GM19023 (cell line): Measurements from ENCODE around the gene MPRIP.

Source experiments
- ATAC-seq: cut with Tn5 transposase; IDR thresholded peaks from one replicate; pipeline ENCODE4 v1.9.1; 2021; ENCODE audit warnings: mild to moderate bottlenecking, moderate library complexity; ENCODE audit not compliant: unreplicated experiment

The MPRIP gene

DNA sequence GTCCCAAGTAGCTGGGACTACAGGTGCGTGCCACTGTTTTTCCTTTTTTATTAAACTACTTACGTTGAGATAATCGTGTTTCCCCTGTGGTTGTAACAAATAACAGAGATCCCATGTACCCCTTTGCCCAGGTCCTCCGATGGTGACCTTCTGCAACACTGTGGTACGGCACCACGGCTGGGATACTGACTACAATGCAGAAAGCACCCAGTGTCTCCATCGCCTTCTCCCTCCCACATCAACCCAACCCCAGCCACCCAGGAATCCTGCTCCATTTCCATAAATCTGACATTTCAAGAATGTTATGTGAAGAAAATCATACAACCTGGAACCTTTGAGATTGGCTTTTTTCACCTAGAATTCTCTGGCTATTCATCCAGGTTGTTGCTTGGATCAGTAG, 22.1 kb downstream of the MPRIP start:
- no peak for ATAC-seq

DNA sequence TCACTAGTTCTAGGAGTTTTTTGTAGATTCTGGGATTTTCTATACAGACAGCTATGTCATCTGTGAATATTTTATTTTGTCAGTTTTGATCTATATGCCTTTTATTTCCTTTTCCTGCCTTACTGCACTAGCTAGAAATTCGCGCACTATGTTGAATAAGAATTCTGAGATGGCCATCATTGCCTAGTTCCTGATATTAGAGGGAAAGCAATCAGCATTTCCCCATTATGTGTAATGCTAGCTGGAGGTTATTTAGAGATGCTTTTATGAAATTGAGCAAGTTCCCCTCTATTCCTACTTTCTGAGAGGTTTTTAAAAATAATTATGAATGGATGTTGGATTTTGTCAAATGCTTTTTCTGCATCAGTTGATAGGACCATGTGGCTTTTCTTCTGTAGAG, 23.8 kb downstream of the MPRIP start:
- no peak for ATAC-seq

DNA sequence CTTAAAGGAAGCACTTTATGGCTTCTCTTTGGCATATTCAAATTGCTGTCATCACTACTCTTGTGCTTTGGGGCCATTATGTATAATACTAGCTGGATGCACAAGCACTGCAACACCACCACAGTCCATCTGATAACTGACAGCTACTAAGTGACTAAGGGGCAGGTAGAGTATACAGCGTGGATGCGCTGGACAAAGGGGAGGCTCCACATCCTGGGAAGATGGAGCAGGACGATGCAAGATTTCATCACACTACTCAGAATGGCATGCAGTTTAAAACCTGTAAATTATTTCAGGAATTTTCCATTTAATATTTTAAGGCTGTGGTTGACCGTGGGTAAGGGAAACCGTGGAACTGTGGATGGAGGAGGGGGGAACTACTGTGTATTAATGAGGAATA, 25.0 kb downstream of the MPRIP start:
- no peak for ATAC-seq

DNA sequence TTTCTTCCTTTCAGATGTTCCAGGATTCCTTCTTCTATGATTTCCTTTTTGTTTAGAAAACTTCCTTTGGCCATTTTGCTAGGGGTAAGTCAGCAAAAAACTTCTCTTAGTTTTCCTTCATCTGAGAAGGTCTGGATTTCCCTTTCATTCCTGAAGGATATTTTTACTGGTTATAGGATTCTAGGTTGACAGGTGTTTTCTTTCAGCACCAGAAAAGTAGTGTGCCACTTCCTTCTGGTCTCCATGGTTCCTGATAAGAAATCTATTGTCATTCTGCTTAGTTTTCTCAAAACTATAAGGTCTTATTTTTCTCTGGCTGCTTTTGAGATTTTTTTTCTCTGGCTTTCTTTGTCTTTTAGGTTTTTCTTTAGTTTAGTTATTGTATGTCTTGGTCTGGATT, 27.6 kb downstream of the MPRIP start:
- ATAC-seq = no peak

DNA sequence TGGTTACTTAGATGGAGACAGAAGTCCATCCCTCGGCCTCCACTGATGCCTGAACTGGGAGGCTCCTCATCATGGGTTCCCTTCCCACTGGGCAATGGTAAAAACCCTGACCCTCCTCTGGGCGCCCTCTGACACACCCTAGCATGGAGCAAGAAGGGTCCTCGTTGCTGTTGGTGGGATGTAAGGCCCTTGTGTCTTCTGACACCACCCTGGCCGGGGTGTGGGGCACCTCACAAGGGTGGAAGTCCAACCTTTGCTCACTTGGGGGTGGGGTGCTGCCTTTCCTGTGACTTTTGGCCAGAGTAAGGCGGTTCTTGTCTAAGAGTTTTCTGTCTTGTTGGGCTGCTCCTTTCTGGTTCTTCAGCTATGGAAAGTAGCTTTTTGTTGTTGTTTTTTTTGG, 28.7 kb downstream of the MPRIP start:
- no peak for ATAC-seq

GRCh38 chr17:17071531-17072360, 29.5 kb downstream of the MPRIP start:
- no peak for ATAC-seq

DNA sequence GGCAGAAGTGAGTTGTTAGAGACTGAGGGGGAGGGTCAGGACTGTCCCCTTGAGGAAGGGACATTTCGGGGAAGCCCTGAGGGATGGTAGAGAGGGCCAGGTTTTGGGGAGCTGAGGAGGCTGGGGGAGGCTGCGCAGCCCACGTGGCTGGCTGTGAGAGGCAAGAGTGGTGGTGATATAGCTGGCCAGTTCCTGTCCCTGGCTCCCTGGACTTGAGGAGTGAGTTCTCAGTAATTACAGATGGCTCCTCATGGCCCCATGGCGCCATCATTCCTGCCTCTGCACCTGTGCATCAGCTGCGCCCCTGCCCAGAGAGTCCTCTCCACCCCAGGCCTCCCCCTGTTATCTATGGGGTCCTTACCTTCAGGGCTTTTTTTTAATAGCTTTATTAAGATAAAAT, 30.3 kb downstream of the MPRIP start:
- no peak for ATAC-seq

DNA sequence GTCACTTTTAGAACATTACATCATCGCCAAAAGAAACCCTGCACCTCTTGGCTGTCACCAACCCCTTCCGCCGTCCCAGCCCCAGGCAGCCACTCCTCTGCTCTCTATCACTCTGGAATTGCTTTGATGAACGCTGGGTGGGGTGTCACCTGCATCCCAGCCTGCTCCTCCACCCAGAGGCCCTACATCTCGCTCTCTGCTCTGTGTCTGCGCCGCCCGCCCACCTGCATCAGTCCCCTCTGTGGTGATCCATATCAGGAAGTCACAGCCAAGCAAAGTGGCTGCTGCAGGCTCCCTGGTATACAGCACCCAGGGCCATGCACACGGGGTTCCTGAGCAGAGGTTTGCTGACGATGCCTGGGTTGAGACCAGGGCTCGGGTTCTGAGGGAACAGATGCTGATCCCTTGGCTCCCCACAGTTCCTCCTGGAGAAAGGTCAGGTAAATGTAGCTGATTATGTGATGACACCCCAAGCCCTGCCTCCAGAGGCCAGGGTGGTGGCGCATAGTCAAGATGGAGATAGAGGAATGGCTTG, 30.8 kb downstream of the MPRIP start:
- ATAC-seq = no peak

GRCh38 chr17:17073581-17074403, 31.5 kb downstream of the MPRIP start:
- no peak for ATAC-seq

- no peak for ATAC-seq
Measured at GRCh38 chr17:17075125-17075781, 33.0 kb downstream of the MPRIP start.

DNA sequence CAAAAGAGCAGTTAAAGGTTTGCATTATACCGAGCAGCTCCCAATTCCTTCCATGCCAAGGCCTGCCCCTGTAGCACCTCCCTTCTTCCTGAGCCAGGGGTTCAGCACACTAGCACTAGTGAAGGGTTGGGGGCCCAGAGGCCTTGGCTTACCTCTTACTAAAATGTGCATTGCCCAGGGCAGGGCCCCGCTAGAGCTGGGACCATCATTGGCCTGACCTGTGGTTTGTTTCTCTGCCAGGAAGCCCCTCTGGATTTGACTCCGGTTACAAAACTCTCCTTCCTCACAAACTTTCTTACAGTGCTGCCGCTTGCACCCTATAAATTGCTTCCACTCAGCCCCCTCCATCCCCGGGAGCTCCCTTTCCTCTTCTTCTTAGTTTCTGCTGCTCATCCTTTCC, 33.8 kb downstream of the MPRIP start:
- no peak for ATAC-seq

DNA sequence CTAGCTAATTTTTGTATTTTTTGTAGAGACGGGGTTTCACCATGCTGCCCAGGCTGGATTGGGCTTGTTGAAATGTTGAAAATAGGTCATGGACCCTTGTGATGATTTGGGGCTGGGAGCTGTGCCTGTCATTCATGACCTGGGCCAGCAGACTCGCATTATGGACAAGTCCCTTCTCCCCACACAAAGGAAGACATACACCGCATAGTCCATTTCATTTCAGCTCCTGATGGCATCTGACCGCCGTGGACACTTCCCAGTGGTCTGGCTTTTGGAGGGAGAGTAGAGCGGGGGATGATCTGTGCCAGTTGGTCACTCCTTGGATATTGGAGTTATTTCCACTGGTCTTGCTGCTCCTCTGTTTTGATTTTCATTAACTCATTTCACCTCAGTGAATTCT, 34.8 kb downstream of the MPRIP start:
- no peak for ATAC-seq

- ATAC-seq = no peak
Measured at GRCh38 chr17:17077861-17078732, 35.8 kb downstream of the MPRIP start.

- ATAC-seq = no peak
Measured at GRCh38 chr17:17078832-17079231, 36.6 kb downstream of the MPRIP start.

DNA sequence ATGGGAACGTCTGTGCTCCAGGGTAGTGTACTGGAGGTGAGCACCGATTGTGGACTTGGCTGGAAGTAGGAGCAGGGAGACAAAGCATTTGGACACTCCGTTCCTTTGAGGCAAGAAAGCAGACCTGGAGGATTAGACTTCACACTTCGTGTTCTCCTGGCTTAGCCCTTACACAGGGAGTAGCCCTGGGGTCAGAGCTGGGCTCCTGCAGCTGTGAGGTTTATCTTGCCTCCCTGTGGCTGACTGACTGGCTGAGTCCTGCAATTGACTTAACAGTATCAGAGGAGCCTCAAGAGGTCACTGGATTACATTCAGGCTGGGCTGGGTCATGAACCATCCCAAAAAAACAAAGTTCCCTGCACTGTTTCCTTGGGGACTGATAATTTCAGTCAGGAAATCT, 37.1 kb downstream of the MPRIP start:
- no peak for ATAC-seq

GRCh38 chr17:17079761-17080160, 37.5 kb downstream of the MPRIP start:
- no peak for ATAC-seq

GRCh38 chr17:17080181-17080631, 37.9 kb downstream of the MPRIP start:
- no peak for ATAC-seq

DNA sequence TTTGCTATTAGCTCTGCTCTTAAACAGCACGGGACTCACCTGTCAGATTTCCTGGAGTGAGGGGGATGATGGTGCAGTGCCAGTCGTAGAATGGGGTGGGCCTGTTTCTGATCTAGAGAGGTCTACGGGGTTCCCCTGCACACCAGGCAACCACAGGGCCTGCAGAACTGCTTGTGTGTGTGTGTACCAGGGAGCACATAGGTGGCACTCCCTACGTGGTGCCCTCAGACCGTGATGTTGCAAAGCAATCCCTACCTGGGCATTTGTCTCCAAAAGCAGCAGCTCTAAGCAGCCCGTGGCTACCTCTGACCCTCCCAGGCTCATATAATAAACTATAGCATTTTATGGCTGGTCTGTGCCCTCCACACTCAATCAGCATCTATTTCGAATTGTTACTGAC, 38.5 kb downstream of the MPRIP start:
- ATAC-seq = no peak

GRCh38 chr17:17081304-17081940, 39.2 kb downstream of the MPRIP start:
- ATAC-seq = no peak

DNA sequence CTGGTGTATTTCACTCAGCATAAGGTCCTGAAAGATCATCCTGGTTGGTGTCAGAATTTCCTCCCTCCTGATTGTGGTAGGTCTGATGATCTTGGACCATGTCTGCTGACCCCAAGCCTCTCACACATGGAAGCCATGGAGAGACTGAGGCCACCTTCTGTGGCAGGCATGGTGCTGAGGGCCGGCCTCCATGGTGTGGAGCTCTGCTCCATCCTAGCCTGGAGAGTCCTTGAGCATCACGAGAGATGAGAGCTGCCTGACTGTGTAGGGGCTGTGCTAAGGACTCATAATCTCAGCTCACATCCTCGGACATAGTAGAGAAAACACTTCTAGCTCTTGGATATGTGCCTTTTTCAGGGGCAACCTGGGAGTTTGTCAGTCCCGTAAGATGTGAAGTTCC, 40.6 kb downstream of the MPRIP start:
- ATAC-seq = no peak
